Muscle of leg (tissue), 16 donors: ENCODE data around the gene BMP3. TPM values are rescaled to one million over a fixed set of nuclear protein-coding genes. Genes with fewer than 3 reads are reported as not detected.
"Not testable (repeated sequence)": the region's sequence is repeated elsewhere in the genome, so short reads cannot be mapped to it uniquely, and the experiment has no call there.

ENCODE experiments used
- DNase-seq: peaks from one replicate; pipeline ENCODE4 v3.0.0; 2013
- H3K27ac ChIP-seq: one replicate; pipeline ENCODE4 v1.5.1; 2013; ENCODE audit warnings: mild to moderate bottlenecking, low read length, control low read depth
- H3K27me3 ChIP-seq: one replicate; pipeline ENCODE4 v1.6.1; 2013; ENCODE audit warnings: low read length; ENCODE audit not compliant: control insufficient read depth, insufficient read depth
- H3K36me3 ChIP-seq: one replicate; pipeline ENCODE4 v1.6.1; 2013; ENCODE audit warnings: low read length; ENCODE audit not compliant: control insufficient read depth, insufficient read depth
- H3K4me1 ChIP-seq: one replicate; pipeline ENCODE4 v1.6.1; 2013; ENCODE audit warnings: low read length; ENCODE audit not compliant: control insufficient read depth, insufficient read depth
- H3K4me3 ChIP-seq: one replicate; pipeline ENCODE4 v1.5.1; 2013; ENCODE audit warnings: low read length, control low read depth
- H3K9me3 ChIP-seq: replicated peaks from 2 replicates; pipeline ENCODE4 v1.6.1; 2013; ENCODE audit warnings: low read depth, low read length; ENCODE audit not compliant: control insufficient read depth
- WGBS: methylation state at CpG from one replicate; pipeline ENCODE4 v1.1.5; 2013; ENCODE audit warnings: missing lambda C conversion rate; ENCODE audit not compliant: insufficient coverage; 5-methylcytosine and 5-hydroxymethylcytosine counted together
- long read RNA-seq, 11 donors: transcript quantifications; one replicate each; lab custom pipeline, GENCODE V29; 2026
- polyA plus RNA-seq, 8 donors: library from polyadenylated mRNA; unstranded; fragments of 120-200 nt; gene quantifications; one replicate each; pipeline versions ENCODE4 v1.2.1 to v1.2.3, GENCODE V29; 2013; ENCODE audit warnings: inconsistent platforms in 1 of 8, low replicate concordance in 1 of 8; ENCODE audit not compliant: insufficient read length in 8 of 8, insufficient read depth in 1 of 8
- total RNA-seq: library from RNA; stranded (reverse); fragments of 120-200 nt; gene quantifications from one replicate; pipeline ENCODE4 v1.2.4, GENCODE V29; 2013

The BMP3 gene
- total RNA-seq (2.0 TPM), polyA plus RNA-seq (1 to 10 TPM in 5 of 8 donors, under 1 TPM in 3; 0.29 to 3.2 (median 1.3) TPM)
- long read RNA-seq, donor 1 = 0 reads
- long read RNA-seq, donor 2 = 0 reads
- long read RNA-seq, donor 3 = 0 reads
- long read RNA-seq, donor 4 = 0 reads
- long read RNA-seq, donor 5 = 0 reads
- long read RNA-seq, donor 6, full-length matches to known transcripts = 1 of 1 reads
- long read RNA-seq, donor 6, partial matches to known transcripts = 0 of 1 reads
- long read RNA-seq, donor 6, other reads (novel, unspliced or antisense) = 0 of 1 reads
- long read RNA-seq, donor 7 = 0 reads
- long read RNA-seq, donor 8, full-length matches to known transcripts = 1 of 1 reads
- long read RNA-seq, donor 8, partial matches to known transcripts = 0 of 1 reads
- long read RNA-seq, donor 8, other reads (novel, unspliced or antisense) = 0 of 1 reads
- long read RNA-seq, donor 9 = 0 reads
- long read RNA-seq, donor 10 = 0 reads
- long read RNA-seq, donor 11 = 0 reads

- under 1% methylated on average over 22 of the region's 43 CpGs for WGBS
- Histone ChIP-seq H3K36me3 (no peaks in the 10 kb centered on the region), H3K27me3 (peaks cover 34% of the 10 kb centered on the region), H3K4me3 (peak within 1 kb of the TSS; percentile 50), H3K4me1 (peaks cover 19% of the 10 kb centered on the region), H3K27ac (no peak within 1 kb of the TSS), H3K9me3 (no peaks in the 10 kb centered on the region)
- peak; percentile 79 for DNase-seq
These were observed at the start of gene BMP3 for GRCh38 chr4:81030061-81030980. Gene BMP3 (plus strand): TSS chr4:81030708. CDS start chr4:81031285, 577 bp downstream.

DNA sequence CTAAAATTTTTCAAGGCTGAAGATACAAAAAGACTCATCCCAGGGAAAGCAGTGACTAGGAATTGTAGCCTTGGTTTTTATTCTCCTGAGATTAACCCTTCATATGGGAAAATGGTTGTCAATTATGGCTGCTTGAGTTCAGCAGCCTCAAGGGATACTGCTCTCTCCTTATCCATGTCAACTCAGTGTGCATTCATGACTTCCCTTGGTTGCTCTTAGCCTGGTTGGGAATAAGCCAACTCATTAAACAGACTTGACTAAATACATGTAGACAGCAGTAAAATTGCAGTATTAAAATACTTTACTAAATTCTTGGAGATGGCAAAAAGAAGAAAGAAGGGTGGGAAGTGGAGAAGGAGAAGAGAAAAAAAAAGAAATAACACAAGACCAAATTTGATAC, 44.5 kb upstream of the BMP3 start:
- no peaks in the 10 kb centered on the region for H3K4me1 ChIP-seq
- H3K27me3 ChIP-seq = no peaks in the 10 kb centered on the region
- H3K9me3 ChIP-seq = no peaks in the 10 kb centered on the region
- H3K36me3 ChIP-seq = no peaks in the 10 kb centered on the region
- peak; percentile 1 for DNase-seq
- H3K27ac ChIP-seq = no peak overlapping the region
- H3K4me3 ChIP-seq = no peak overlapping the region

DNA sequence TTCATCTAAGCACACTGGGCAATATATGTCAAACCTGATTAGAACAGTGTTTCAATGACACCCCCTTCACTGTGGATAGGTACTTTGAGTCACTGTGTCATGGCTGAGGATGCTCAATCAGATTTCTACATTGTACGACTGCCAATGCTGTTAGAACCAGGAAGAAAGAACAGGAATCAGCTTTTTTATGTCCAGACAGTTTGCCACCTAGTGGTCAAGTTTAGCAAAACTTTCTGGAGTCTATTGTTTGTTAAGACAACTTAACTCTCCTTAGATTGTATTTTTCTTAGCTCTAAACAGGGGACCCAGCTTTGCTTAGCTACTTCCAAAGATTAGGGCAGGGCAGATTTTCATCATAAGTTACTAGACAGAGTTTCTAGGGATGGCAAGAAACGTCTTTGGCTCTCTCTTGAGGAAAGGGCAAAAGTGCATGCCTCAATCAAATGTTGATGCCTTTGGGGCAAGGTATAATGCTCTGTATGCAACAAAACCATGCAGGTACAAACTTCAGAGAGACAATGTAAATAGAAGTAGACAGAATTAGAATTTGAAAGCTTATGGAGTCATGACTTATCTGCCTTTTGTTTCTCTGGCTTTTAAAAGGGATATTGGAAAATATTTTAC, 40.5 kb upstream of the BMP3 start:
- no peak overlapping the region for H3K27ac ChIP-seq
- no peaks in the 10 kb centered on the region for H3K4me1 ChIP-seq
- H3K36me3 ChIP-seq = no peaks in the 10 kb centered on the region
- peak; percentile 84 for DNase-seq
- H3K4me3 ChIP-seq = no peak overlapping the region
- WGBS = no CpG with 5 or more reads among the region's 2 CpGs
- H3K9me3 ChIP-seq = no peaks in the 10 kb centered on the region
- no peaks in the 10 kb centered on the region for H3K27me3 ChIP-seq

DNA sequence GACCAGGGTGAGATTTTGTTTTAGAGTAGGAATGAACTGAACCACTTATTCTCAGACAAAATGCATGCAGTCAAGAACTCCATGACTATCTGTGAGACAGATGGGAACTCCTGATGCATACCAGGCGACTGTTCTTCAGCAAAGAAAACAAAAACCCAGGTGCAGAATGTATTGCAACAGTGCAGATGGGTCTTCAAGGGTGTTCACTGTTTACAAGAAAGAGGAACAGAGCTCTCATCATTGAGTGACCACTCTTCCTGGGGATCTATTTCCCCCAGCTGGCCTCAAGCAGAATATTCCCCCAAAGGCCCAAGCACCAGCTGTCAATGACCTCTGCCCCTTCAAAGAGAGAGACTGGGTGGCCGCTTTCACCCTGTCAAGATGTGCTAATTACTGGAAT, 39.7 kb upstream of the BMP3 start:
- H3K4me1 ChIP-seq = no peaks in the 10 kb centered on the region
- no peak overlapping the region for H3K27ac ChIP-seq
- 40% methylated on average over 1 of the region's 2 CpGs for WGBS
- no peaks in the 10 kb centered on the region for H3K27me3 ChIP-seq
- no peaks in the 10 kb centered on the region for H3K36me3 ChIP-seq
- no peak overlapping the region for H3K4me3 ChIP-seq
- H3K9me3 ChIP-seq = no peaks in the 10 kb centered on the region
- peak; percentile 19 for DNase-seq

- H3K4me1 ChIP-seq = no peaks in the 10 kb centered on the region
- no peaks in the 10 kb centered on the region for H3K36me3 ChIP-seq
- H3K27me3 ChIP-seq = no peaks in the 10 kb centered on the region
- no peaks in the 10 kb centered on the region for H3K9me3 ChIP-seq
- H3K4me3 ChIP-seq = no peak overlapping the region
- WGBS = no CpG with 5 or more reads among the region's 3 CpGs
- H3K27ac ChIP-seq = no peak overlapping the region
- no peak for DNase-seq
These were observed 30.6 kb upstream of the BMP3 start for GRCh38 chr4:80999943-81000342.

DNA sequence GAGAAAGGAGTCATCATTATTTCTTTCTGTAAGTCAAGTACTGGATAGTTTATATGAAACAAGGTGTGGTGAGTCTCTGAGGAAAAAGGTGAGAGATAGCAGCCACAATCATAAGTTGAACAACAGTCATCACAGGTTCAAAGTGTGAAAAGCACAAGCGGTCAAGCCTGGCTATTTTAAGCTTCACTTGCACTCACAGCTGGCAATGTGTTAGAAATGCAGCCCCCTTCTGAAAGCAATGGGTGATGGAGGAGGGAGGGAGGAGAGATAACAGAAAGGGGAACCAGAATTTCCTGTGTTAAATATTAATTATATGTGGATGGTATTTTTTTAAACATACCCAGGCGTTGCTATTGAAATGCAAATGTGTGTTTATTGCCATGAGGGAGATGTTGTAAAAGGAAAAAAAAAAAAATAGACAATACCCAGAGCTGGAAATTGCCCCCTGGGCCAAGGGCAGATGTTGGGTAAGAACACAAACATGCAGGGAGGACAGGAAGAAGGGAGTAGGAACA, 26.9 kb upstream of the BMP3 start:
- no CpG with 5 or more reads among the region's 2 CpGs for WGBS
- H3K36me3 ChIP-seq = no peaks in the 10 kb centered on the region
- DNase-seq = no peak

DNA sequence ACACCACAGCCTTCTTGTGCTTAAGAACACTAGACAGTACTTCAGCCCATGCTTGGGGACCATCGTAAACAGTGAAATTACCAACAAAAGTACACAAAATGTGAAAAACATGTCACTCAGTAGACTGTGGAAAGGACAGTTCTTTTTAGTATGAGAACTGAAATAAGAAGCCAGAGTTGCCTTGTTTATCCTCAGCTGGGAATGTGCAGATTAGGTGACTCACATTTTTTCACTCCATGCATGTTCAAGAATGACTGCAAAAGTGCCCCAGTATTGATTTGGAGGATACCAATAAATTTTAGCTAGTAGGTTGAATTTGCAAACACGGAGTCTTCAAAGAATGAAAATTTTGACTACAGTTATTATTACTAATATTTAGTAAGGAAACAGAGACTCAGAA, 23.1 kb upstream of the BMP3 start:
- Histone ChIP-seq H3K27ac (no peak overlapping the region), H3K4me1 (no peaks in the 10 kb centered on the region), H3K36me3 (no peaks in the 10 kb centered on the region), H3K27me3 (no peaks in the 10 kb centered on the region), H3K9me3 (no peaks in the 10 kb centered on the region), H3K4me3 (no peak overlapping the region)
- WGBS = no CpG with 5 or more reads among the region's 2 CpGs
- no peak for DNase-seq

More for the DNA sequence above, 26.9 kb upstream of the BMP3 start:
- H3K27ac ChIP-seq = no peak overlapping the region
- no peaks in the 10 kb centered on the region for H3K27me3 ChIP-seq
- no peak overlapping the region for H3K4me3 ChIP-seq
- no peaks in the 10 kb centered on the region for H3K4me1 ChIP-seq
- no peaks in the 10 kb centered on the region for H3K9me3 ChIP-seq

DNA sequence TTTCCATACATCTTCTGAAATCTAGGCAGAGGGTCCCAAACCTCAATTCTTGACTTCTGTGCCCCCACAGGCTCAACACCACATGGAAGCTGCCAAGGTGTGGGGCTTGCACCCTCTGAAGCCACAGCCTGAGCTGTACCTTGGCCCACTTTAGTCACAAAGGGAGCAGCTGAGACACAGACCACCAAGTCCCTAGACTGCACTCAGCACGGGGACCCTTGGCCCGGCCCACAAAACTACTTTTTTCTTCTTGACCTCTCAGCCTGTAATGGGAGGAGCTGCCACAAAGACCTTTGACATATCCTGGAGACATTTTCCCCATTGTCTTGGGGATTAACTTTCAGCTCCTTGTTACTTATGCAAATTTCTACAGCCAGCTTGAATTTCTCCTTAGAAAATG, 13.9 kb upstream of the BMP3 start:
- not testable (repeated sequence) for DNase-seq, H3K36me3 ChIP-seq, H3K27me3 ChIP-seq, H3K4me1 ChIP-seq, H3K4me3 ChIP-seq, H3K9me3 ChIP-seq, H3K27ac ChIP-seq
- 80% methylated on average over 1 of the region's 2 CpGs for WGBS

DNA sequence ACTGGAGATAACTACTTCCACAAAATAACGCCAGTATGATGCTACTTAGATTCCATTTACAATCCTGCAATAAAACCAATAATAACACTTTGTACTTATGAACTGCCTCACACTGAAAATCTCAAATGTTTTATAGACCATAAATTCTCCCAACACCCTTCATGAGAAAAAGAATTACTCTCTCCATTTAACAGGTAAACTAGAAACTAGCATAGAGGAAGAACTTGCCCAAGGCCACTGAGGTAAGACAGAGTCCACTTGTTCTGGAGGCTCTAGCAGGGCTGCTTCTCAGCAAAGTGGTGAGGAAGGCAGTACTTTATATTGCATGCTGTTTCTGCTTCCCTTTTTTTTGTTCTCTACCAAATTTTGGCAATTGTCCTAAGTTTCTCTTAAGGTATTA, 11.5 kb upstream of the BMP3 start:
- Histone ChIP-seq H3K27ac (no peak overlapping the region), H3K36me3 (no peaks in the 10 kb centered on the region), H3K27me3 (no peaks in the 10 kb centered on the region), H3K4me1 (no peaks in the 10 kb centered on the region), H3K4me3 (no peak overlapping the region), H3K9me3 (no peaks in the 10 kb centered on the region)
- DNase-seq = no peak
- WGBS = no CpG with 5 or more reads among the region's 1 CpG
